Tibial nerve (tissue), 3 donors: ENCODE data around the gene FXYD5.

Experiments
- POLR2A ChIP-seq, 2 donors: fragments of 450-650 bp; IDR thresholded peaks; one replicate each; pipeline ENCODE4 v1.6.1; 2017; ENCODE audit warnings: antibody characterized with exemption in 2 of 2, mild to moderate bottlenecking in 2 of 2, moderate library complexity in 2 of 2
- TF ChIP-seq, protein P1 (sequence below), 5 experiments: fragments of 200-600 bp in 3 of 5; fragments of 450-650 bp in 2 of 5; sonication (generic) in 3 of 5; IDR thresholded peaks; one replicate each; pipeline ENCODE4 v1.5.1; 2016 to 2019; ENCODE audit warnings: antibody characterized with exemption in 5 of 5, mild to moderate bottlenecking in 3 of 5, moderate library complexity in 2 of 5

DNA sequence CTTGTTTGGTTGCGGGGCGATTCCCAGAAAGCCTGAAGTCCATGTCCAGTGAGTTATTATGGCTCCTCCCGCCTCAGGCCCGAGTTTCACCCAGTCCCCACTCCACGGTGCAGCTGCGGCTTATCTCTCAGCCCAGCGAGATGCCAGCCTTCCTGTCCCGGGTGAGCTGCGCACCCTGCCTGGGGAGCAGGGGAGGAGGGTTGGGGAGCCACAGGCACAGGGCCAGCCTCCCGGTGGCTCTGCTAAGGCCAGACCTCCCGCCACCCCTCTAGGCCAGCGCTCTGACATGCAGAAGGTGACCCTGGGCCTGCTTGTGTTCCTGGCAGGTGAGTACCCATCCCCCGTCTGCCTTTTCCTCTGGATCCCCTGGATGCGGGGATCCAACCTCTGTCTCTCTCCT lies 35.4 kb upstream of the FXYD5 start:
- TF ChIP-seq, protein P1, sequence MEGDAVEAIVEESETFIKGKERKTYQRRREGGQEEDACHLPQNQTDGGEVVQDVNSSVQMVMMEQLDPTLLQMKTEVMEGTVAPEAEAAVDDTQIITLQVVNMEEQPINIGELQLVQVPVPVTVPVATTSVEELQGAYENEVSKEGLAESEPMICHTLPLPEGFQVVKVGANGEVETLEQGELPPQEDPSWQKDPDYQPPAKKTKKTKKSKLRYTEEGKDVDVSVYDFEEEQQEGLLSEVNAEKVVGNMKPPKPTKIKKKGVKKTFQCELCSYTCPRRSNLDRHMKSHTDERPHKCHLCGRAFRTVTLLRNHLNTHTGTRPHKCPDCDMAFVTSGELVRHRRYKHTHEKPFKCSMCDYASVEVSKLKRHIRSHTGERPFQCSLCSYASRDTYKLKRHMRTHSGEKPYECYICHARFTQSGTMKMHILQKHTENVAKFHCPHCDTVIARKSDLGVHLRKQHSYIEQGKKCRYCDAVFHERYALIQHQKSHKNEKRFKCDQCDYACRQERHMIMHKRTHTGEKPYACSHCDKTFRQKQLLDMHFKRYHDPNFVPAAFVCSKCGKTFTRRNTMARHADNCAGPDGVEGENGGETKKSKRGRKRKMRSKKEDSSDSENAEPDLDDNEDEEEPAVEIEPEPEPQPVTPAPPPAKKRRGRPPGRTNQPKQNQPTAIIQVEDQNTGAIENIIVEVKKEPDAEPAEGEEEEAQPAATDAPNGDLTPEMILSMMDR (IDR thresholded peaks at IDR 0.05), result no peak
- TF ChIP-seq POLR2A (IDR thresholded peaks at IDR 0.05), result no peak
